ENCODE results near the gene F10.
"Not testable (repeated sequence)": the region's sequence is repeated elsewhere in the genome, so short reads cannot be mapped to it uniquely, and the experiment has no call there.

F10 gene

DNA sequence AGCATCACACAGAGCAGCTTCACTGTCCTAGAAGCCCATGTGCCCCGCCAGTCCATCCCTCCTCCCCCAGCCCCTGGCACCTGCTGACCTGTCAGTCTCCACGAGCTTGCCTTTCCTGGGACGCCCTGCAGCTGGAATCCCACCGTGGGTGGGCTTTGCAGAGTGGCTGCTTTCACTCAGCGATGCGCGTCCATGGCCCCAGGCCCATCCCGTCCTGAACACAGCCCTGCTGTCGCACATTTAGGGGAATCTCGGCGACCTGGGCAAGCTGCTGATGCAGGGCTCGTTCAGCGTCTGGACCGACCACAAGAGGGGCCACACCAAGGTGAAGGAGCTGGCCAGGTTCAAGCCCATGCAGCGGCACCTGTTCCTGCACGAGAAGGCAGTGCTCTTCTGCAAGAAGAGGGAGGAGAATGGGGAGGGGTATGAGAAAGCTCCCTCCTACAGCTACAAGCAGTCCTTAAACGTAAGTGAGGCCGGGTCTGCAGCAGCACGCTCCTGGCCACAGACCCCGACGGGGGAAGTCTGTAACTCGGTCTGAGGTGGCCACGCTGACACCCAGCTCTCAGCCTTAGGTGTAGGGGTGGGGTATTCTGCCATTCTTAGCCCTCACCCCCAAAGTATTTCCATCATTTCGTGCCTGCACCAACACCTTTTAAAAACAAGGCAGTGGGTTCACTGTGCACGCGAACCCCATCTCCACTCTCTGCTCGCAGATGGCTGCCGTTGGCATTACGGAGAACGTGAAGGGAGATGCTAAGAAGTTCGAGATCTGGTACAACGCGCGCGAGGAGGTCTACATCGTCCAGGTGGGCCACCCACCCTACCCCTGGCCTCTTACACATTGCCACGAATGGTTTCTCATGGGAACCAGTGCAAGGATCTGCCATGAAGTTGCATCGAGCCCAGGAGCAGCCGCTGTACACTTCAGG is 35.3 kb upstream of the F10 start:
- no peak for DNase-seq

DNA sequence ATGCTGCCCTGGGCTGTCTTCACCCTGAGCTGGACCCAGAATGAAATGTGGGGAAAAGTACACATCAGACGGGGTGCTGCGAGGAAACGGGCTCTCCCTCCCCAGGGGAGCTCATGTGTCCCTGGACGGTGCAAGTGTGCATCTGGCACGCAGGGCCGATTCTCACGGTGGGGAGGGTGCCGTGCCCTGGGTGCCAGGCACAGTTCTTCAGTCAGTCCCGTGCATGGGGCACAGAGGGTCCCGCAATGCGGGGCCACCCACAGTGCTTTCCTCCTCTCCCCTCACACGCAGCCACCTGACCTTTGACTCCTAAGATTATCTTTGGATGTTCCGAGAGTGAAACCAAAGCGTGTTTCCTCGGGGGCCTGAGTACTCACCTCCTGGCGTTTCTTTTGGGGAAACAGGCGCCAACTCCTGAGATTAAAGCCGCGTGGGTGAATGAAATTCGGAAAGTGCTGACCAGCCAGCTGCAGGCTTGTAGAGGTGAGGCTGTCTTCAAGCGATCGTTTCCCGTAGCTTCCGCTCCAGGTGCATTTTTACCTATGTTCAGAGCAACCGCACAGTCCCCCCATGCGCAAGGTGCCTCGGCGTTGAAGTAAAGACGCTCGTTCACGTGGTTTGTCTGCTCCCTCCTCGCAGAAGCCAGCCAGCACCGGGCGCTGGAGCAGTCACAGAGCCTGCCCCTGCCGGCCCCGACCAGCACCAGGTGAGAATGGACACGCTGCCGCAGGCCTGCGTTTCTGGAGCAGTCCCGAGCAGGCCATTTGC is 34.5 kb upstream of the F10 start:
- no peak for DNase-seq

- DNase-seq: no peak
These were observed 33.9 kb upstream of the F10 start for GRCh38 chr13:113088691-113089020.

DNA sequence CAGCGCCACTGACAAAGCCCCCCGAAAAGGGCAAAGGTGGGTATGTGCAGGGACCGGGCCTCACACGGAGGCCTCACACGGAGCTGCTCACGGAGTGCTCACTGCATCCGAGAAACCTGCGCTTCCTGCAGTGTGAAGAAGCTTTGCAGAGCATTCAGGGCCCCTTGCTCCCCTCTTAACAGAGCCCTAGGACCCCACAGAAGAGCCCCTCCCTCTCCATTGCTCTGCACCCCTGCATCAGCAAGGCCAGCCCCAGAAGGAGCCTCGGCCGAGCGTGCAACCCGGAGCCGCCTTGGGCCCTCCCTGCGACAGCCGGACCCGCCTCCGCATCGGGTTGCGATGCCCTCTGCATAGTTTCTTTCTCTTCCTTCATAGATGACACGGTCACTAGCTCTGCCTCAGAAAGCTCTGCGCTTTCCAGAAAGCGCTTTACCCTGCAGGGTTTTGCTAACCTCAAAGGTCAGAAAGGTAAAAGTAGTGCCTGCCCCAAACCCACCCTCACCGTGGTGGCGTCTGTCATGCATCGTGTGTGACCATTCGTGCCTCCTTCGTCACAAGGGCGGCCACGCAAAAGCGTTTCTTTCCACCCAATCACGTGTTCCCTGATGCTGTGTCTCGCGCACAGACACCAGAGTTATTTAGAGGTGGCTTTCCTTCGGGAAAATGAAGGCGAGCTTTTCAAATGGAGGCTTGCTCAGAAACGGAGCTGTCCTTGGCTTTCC is 32.7 kb upstream of the F10 start:
- no peak for DNase-seq

DNA sequence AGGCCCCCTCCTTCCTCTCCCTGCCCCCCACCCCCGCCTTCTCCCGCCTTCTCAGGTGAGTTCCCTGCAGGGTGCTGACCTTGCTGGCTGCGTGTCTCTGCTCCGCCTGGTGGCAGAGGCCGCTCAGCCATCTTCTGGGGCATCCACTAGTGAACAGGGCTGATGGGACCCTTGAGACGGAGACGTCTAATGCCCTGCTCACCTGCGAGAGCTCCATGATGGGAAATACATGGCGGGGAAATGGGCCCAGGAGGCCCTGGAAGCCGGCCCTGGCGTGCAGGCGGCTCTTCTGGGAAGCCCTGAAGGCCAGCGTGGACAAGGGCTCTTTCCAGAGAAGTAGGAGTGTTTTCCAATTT is 32.2 kb upstream of the F10 start:
- DNase-seq: no peak

- DNase-seq: no peak
These were observed 31.8 kb upstream of the F10 start for GRCh38 chr13:113090806-113091205.

- DNase-seq: no peak
These were observed 31.3 kb upstream of the F10 start for GRCh38 chr13:113091211-113091771.

GRCh38 chr13:113091891-113092775 is 30.5 kb upstream of the F10 start:
- no peak for DNase-seq

- no peak for DNase-seq
These were observed 29.6 kb upstream of the F10 start for GRCh38 chr13:113092776-113093579.

- DNase-seq: no peak
These were observed 28.8 kb upstream of the F10 start for GRCh38 chr13:113093580-113094409.

DNA sequence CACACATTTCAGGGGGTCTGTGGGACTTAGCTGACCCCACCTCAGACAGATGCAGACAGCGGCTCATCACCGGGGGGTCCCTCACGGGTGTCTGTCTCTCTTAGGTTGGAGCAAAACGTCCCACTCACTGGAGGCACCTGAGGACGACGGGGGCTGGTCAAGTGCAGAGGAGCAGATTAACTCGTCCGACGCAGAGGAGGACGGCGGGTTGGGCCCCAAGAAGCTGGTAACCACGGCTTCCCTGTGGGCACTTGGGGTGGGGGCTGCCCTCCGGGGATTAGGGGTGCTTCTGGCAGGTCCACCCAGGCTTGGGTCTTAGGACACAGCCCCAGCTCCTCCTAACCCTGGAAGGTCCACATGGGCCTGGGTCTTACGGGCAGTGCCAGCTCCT is 28.2 kb upstream of the F10 start:
- DNase-seq: no peak

DNA sequence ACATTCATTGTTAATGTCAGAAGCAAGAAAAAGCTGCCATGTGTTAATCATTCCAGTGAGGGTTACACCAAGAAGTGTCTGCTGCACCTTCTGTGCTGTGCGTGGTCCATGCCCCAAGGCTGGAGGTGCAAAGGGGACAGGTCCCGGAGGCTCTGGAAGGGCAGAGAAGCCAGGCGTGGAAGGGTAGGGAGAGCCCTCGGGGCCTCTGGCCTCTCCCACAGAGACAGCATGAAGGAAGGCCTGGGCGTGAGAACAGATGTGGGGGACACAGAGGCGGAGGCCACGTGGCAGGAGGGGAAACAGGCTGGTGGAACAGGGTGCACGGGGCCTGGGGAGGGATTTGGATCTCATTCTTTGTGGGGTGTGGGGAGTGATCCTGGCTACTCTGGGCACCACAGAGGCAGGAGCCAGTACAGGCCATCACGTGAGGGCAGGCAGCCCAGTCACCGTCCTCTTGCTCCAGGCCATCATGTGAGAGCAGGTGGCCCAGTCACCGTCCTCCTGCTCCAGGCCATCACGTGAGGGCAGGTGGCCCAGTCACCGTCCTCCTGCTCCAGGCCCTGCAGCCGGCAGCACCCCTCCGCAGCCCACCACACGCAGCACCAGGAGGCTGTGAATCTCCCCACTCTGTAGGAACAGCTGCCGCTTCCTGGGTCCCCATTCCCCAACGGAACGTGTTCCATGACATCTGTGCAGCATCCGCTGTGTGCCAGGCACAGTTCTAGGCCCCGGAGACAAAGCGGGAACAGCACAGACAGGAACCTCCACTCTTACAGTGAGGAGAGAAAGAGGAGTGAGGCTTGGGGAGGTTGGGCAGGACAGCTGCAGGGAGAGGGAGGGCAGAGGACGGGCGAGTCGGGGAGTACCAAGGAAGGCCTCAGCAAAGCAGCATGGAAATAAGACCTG is 27.2 kb upstream of the F10 start:
- DNase-seq: no peak

- DNase-seq: no peak
These were observed 26.4 kb upstream of the F10 start for GRCh38 chr13:113096052-113096744.

DNA sequence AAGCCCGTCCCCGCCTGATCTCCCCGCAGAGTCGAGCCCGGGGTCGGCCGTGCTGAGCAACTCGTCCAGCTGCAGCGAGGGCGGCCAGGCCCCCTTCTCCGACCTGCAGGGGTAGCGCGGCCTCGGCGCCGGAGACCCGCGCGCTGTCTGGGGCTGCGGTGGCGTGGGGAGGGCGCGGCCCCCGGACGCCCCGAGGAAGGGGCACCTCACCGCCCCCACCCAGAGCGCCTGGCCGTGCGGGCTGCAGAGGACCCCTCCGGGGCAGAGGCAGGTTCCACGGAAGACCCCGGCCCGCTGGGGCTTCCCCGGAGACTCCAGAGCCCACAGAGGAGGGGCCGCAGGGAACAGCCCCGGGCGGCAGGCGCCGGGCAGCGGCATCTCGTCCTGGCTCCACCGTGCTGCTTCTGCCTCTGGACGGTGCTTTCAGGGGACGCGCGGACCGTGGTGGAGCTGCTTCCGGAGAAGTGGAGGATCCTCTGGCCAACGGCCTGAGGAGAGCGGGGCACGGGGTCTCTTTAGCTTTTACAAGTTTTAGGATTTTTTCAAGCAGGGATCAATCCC is 25.8 kb upstream of the F10 start:
- no peak for DNase-seq

DNA sequence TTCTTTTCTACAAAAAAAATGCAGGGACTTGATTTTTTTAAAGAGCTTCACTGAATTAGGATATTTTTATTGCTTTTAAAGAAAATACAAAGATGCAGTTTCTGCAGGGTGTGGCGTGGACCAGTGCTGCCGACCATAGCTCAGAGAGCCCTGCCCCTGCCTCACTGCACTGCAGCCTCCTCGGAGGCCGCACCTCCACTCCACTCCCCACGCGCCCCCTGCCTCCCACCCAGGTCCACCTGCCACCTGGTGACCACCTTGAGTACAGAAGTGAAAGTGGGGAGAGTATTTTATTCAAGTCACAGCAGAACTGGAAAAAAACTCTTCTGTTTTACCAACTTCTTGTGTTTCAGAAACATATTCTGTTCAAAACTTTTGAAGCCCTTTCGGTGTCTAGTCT is 24.9 kb upstream of the F10 start:
- DNase-seq: no peak

GRCh38 chr13:113098162-113098732 is 24.4 kb upstream of the F10 start:
- no peak for DNase-seq

GRCh38 chr13:113099142-113099541 is 23.5 kb upstream of the F10 start:
- DNase-seq: no peak

DNA sequence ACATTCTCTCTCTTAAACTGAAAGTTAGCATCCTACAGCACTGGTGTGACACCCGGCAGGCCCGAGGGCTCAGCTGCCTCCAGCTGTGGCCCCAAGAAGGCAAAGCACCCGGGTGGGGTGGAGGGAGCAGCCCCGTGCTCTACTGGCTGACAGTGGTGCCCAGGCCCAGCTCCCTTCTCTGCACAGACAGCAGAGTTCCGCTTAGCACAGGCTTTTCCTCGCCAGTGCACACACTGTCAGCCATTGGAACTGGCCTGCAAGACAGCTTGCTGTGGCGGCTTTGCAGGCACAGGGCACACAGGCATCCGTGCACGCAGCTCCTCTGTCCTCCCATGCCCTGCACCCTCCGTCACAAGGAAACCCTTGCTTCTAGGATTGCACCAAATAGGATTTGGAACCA is 20.3 kb upstream of the F10 start:
- not testable (repeated sequence) for DNase-seq

Measured in CD4-positive, alpha-beta T cell treated with Interleukin-1 beta for 1 hour (primary cell).